Fibroblast of lung (primary cell): ENCODE results near the gene NMUR2.

Source experiments
- CTCF ChIP-seq, 2 donors: IDR thresholded peaks in 1 of 2; conservative IDR thresholded peaks in 1 of 2; 1 replicate in 1 of 2; 2 replicates in 1 of 2; pipeline ENCODE4 v1.5.1; 2011 to 2012; ENCODE audit warnings: low read length in 2 of 2, control low read depth in 1 of 2, inconsistent platforms in 1 of 2, low read depth in 1 of 2, mild to moderate bottlenecking in 1 of 2
- EZH2 ChIP-seq: IDR thresholded peaks from 2 replicates; pipeline ENCODE4 v1.5.1; 2012; ENCODE audit warnings: low read length, control low read depth, mild to moderate bottlenecking; ENCODE audit errors: missing control alignments

DNA sequence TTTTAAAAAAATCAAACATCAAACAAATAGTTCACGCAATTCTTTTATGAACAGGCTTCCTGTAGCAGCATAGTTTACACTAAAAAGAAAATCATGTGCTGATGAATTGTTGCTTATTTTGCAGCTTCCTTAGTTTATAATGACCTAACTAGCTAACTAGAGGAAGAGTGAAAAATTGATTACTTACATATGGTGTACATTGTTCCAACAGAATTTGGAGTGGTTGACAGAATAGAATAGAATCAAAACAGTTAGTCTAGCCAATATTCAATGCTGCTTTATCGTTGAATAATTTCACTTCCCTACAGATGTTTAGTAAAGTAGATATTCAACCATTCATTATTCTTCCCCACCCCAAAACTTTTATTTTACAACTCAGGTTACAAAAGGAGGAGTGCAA, 4.2 kb downstream of the NMUR2 start:
- TF ChIP-seq CTCF (conservative IDR thresholded peaks at IDR 0.05 in 1 of 2, IDR thresholded peaks at IDR 0.05 in 1 of 2; ENCODE audit: low read depth in 1 of 2, low read length in 2 of 2) (no peak), EZH2 (no peak)
